ENCODE data around the gene HSPB9. TPM values are rescaled to one million over a fixed set of nuclear protein-coding genes. Genes with fewer than 3 reads are reported as not detected.
"Not testable (repeated sequence)": the region's sequence is repeated elsewhere in the genome, so short reads cannot be mapped to it uniquely, and the experiment has no call there.

The HSPB9 gene
- total and polyA plus RNA-seq, 2 donors (not counting 3 experiments of a cell fraction or from before 2014, with no cell fraction given) = not detected

DNA sequence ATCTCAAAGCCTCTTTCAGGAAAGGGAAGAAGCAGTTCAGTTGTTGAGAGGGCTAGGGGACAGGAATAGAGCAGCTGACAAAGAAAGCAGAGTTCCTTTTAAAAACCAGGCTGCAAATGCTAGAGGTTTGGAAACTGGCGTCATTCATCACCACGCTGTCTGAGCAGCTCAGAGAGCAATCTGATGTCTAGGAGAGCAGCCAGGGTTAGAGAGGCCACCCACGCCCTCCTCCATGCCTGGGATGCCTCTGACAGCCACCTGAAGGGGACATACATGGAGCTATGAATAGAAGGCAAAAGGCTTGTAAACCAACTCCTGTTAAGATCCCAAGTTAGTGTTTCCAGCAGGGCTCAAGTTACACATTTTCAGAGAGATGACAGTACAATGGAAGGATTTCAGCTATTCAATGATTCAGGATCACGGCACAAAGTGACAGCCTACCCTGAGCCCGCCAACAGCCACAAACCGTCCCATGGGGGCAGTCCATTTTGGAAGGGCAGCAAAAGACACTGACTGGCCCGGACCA, 19.8 kb downstream of the HSPB9 start:
- Histone ChIP-seq H3K27me3 (ENCODE audit: control insufficient read depth in 2 of 2, insufficient read depth in 2 of 2, low read length in 2 of 2) (no peaks in the 10 kb centered on the region), H4K20me1 (replicated peaks; ENCODE audit: control insufficient read depth, extremely low read depth, insufficient read depth, low read length) (no peaks in the 10 kb centered on the region), H3K9ac (replicated peaks; ENCODE audit: extremely low read depth, insufficient read depth, low read length) (no peak overlapping the region), H2AFZ (ENCODE audit: low read depth, low read length) (no peak overlapping the region), H3K4me2 (ENCODE audit: insufficient read depth, low read length) (no peak overlapping the region), H3K36me3 (ENCODE audit: control insufficient read depth in 2 of 2, extremely low read depth in 1 of 2, insufficient read depth in 2 of 2, low read length in 2 of 2) (peaks cover 0 to 16% of the 10 kb centered on the region in 2 experiments), H3K9me3 (replicated peaks; ENCODE audit: control insufficient read depth, insufficient read depth, low read length) (no peaks in the 10 kb centered on the region), H3K4me3 (replicated peaks in 1 of 3; ENCODE audit: insufficient read depth in 1 of 3, low read depth in 1 of 3, low read length in 3 of 3) (no peak overlapping the region), H3K27ac (ENCODE audit: insufficient read depth, low read depth, low read length) (no peak overlapping the region), H3K9me1 (replicated peaks; ENCODE audit: control insufficient read depth, extremely low read depth, insufficient read depth, low read length) (no peaks in the 10 kb centered on the region), H3K4me1 (ENCODE audit: control insufficient read depth, extremely low read depth, insufficient read depth, low read length) (no peaks in the 10 kb centered on the region), H3K79me2 (ENCODE audit: control insufficient read depth, insufficient read depth, low read length) (peaks cover 91% of the 10 kb centered on the region)
- no TSS peak for BruUV-seq (replicated peaks)
- FAIRE-seq = no peak
- dilution Hi-C loops (cut with MboI; ENCODE audit: extremely low pct_ligation_motif_present, low sequenced_read_pairs) = no loop called here
- no peak for DNase-seq (ENCODE audit: low read depth, low spot score)
- intact Hi-C loops (cut with micrococcal nuclease) = no loop called here
- TF ChIP-seq POLR2AphosphoS5 (IDR thresholded peaks at IDR 0.05; ENCODE audit: insufficient read depth, low read depth, low read length) (no peak), GATA2 (IDR thresholded peaks at IDR 0.05; ENCODE audit: insufficient read depth, insufficient read length, low read depth, low read length) (no peak), EZH2 (IDR thresholded peaks at IDR 0.05; ENCODE audit: borderline replicate concordance, low read depth, low read length, severe bottlenecking) (no peak), MYC (IDR thresholded peaks at IDR 0.05; ENCODE audit: low read depth, low read length) (no peak), JUN (IDR thresholded peaks at IDR 0.05; ENCODE audit: borderline replicate concordance, insufficient read depth, insufficient read length, low read depth) (no peak), CTCF (IDR thresholded peaks at IDR 0.05; ENCODE audit: extremely low read depth in 1 of 2, insufficient read depth in 1 of 2, low read depth in 1 of 2, low read length in 2 of 2) (no peak), FOS (IDR thresholded peaks at IDR 0.05; ENCODE audit: borderline replicate concordance, insufficient read depth, low read length) (no peak), MAX (IDR thresholded peaks at IDR 0.05; ENCODE audit: insufficient read depth, insufficient read length) (no peak), POLR2A (IDR thresholded peaks at IDR 0.05; ENCODE audit: low read depth, low read length) (no peak)
- CTCF ChIA-PET = interaction anchor here (1.9 kb wide), 1 partner anchor 10 kb away, joined by 4 read pairs; no protein-coding TSS in a partner anchor
- POLR2A ChIA-PET = no interaction called here

DNA sequence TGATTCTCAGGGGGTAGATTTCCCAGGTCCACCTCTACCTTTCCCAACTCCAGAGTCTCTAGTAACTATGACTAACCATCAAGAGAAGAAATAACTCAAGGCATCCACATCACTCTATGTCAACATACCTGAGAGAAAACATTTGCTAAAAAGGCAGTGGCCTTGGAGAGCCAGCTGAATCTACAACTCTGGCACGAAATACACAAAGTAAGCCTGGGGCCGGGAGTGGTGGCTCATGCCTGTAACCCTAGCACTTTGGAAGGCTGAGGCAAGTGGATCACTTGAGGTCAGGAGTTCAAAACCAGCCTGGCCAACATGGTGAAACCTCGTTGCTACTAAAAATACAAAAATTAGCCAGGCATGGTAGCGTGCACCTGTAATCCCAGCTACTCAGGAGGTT, 20.5 kb downstream of the HSPB9 start:
- H3K4me1 ChIP-seq (ENCODE audit: control insufficient read depth, extremely low read depth, insufficient read depth, low read length); H3K27me3 ChIP-seq (ENCODE audit: control insufficient read depth in 2 of 2, insufficient read depth in 2 of 2, low read length in 2 of 2); FAIRE-seq; BruUV-seq (replicated peaks); DNase-seq (ENCODE audit: low read depth, low spot score); dilution Hi-C loops (cut with MboI; ENCODE audit: extremely low pct_ligation_motif_present, low sequenced_read_pairs); H3K9ac ChIP-seq (replicated peaks; ENCODE audit: extremely low read depth, insufficient read depth, low read length); H3K9me3 ChIP-seq (replicated peaks; ENCODE audit: control insufficient read depth, insufficient read depth, low read length); POLR2A ChIA-PET; H3K27ac ChIP-seq (ENCODE audit: insufficient read depth, low read depth, low read length); H2AFZ ChIP-seq (ENCODE audit: low read depth, low read length); H3K4me3 ChIP-seq (replicated peaks in 1 of 3; ENCODE audit: insufficient read depth in 1 of 3, low read depth in 1 of 3, low read length in 3 of 3); H4K20me1 ChIP-seq (replicated peaks; ENCODE audit: control insufficient read depth, extremely low read depth, insufficient read depth, low read length); H3K9me1 ChIP-seq (replicated peaks; ENCODE audit: control insufficient read depth, extremely low read depth, insufficient read depth, low read length); H3K4me2 ChIP-seq (ENCODE audit: insufficient read depth, low read length); intact Hi-C loops (cut with micrococcal nuclease): not testable (repeated sequence)
- Histone ChIP-seq H3K36me3 (ENCODE audit: control insufficient read depth in 2 of 2, extremely low read depth in 1 of 2, insufficient read depth in 2 of 2, low read length in 2 of 2) (peaks cover 0 to 17% of the 10 kb centered on the region in 2 experiments), H3K79me2 (ENCODE audit: control insufficient read depth, insufficient read depth, low read length) (peaks cover 93% of the 10 kb centered on the region)
- CTCF ChIA-PET = interaction anchor here (1.9 kb wide), 1 partner anchor 11 kb away, joined by 4 read pairs; no protein-coding TSS in a partner anchor
